Activated CD8-positive, alpha-beta memory T cell treated with anti-CD3 and anti-CD28 coated beads for 1 hour (primary cell): ENCODE measurements around the gene HEATR5A.
"Not testable (repeated sequence)": the region's sequence is repeated elsewhere in the genome, so short reads cannot be mapped to it uniquely, and the experiment has no call there.

Source experiments
- DNase-seq, 2 donors: peaks; one replicate each; pipeline ENCODE4 v3.0.0-alpha.2; 2020; ENCODE audit warnings: low read depth in 1 of 2; ENCODE audit errors: extremely low read depth in 1 of 2

HEATR5A gene

DNA sequence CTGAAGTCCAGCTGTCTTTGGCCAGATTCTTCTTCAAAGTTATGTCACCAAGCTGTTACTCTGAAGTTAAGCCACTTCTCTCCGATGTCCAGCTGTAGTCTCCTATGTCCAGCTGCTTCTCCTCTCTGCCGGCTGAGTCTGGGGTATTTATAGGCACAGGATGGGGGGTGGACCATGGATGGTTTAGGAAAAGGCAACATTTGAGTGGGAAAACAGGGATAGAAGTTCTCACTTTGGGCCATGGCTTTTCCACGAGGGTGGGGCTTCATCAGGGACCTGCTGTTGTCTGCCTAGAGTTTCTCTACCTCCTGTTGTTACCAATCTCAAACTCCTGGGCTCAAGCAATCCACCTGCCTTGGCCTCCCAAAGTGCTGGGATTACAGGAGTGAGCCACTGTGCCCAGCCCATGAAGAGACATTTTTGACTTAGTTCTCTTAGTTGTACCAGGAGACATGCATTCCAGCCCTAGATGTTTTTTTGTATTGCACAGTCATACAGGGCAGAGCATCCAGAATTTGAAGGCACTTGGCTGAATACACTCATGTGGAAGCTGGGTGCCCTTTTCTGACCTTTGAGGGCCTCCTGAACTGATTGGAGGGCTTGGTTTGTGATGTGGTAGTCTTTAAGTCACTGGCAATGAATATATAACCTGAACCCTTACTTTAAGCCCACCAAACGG lies 132.9 kb downstream of the HEATR5A start:
- DNase-seq: no peak

DNA sequence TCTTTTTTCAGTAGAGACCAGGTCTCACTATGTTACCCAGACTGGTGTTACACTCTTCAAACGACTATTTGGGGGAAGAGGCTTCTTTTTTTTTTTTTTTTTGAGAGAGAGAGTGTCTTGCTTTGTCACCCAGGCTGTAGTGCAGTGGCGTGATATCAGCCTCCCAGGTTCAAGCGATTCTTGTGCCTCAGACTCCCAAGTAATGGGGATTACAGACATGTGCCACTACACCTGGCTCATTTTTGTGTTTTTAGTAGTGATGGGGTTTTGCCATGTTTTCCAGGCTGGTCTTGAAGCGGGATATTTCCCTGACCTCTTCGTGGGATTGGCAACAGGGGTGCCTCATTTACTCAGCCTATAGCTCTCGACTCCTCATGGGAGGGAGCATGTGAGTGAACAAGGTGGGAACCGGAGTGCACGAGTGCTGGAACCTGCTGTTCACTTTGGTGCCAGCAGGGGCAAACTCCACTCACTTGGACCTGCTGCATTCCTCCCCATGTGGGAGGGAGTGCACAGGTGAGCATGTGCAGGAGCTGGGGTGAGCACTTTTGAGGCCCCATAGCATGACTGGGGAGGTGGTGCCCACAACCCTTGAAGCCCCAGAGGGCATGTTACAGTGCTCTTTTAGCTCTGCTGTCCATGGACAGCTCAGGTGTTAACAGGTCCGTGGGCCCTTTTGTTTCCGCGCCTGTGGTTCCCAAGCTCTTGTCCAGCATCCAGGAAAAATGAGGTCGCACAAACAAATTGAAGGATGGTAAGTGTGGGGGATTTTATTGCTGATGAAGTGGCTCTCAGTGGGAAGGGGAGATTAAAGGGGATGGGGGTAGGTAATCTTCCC lies 133.7 kb downstream of the HEATR5A start:
- DNase-seq: peak in 1 of 2 donors; percentile 1

DNA sequence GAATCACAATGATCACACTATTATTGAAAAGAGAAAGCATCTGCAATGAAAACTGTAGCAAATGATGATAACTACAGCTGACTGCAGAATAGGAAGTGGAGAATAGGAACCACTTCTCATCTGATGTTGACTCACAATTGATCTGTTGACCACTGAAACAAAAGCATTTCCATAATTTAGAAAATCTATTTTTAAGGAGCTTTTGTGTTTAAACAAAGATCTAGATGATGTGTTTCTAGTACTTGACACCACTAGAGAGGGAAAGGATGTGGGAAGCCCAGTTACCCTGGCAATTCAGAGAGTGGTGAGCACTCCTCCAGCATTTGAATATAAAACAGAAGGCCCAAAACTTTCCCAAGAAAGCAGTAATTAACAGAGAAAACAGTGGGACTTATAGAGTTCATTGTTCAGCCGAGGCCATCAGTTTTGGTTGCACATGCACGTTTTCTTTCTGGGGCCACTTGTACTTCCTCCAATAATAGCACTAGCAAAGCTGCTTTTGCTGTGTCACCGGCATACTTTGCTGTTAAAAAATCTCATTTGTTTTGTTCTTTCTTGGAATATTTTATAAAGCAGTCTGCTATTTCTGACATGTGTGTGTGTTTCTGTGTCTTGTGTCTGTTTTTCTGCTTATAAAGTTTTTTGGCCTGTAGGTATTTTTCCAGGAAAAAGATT lies 136.6 kb downstream of the HEATR5A start:
- DNase-seq: no peak

DNA sequence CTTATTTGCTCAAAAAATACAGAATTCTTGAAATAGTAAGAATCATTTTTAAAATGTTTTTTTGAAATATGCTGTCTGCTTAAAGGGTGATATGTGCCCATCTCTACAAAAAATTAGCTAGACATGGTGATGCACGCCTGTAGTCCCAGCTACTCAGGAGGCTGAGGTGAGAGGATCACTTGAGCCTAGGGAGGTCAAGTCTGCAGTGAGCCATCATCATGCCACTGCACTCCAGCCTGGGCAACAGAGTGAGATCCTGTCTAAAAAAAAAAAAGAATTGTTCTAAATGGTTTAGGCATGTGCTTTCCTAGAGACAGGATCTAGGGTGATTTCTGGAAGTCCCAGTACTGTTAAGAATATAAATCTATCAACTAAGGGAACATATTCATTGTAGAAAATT lies 137.2 kb downstream of the HEATR5A start:
- DNase-seq: no peak

DNA sequence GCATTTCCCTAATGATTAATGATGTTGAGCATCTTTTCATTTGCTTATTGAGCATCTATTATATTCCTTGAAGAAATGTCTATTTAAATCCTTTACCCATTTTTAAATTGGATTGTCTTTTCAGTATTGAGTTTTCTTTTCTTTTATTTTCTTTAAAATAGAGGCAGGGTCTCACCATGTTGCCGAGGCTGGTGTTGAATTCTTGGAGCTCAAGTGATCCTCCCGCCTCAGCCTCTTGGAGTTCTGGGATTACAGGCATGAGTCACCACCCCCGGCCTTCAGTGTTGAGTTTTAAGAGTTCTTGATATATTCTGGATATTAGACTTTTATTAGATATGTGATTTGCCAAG lies 139.5 kb downstream of the HEATR5A start:
- no peak for DNase-seq

DNA sequence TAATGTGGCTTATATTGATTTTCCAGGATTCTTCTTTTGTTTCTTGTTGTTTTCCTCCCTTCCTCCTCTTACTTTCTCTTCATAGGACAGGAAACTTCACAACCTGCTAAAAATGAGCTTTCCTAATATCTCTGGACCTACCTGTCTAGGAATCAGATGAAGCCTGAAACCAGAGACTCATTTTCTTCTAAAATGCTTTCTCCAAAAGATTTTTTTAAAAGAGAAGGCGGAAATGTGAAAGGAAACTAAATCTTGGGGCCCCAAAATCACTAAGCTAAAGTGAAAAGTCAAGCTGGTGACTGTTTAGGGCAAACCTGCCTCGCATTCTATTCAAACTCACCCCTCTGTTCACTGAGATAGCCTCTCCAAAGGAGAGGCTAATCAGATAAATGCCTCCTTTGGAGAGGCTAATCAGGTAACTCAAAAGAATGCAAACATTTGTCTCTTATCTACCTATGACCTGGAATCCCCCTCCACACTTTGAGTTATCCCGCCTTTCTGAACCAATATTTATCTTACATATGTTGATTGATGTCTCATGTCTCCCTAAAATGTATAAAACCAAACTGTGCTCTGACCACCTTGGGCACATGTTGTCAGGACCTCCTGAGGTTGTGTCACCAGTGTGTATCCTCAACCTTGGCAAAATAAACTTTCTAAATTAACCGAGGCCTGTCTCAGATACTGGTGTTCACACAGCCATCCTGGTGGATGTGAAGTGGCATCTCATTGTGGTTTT lies 140.0 kb downstream of the HEATR5A start:
- no peak for DNase-seq

DNA sequence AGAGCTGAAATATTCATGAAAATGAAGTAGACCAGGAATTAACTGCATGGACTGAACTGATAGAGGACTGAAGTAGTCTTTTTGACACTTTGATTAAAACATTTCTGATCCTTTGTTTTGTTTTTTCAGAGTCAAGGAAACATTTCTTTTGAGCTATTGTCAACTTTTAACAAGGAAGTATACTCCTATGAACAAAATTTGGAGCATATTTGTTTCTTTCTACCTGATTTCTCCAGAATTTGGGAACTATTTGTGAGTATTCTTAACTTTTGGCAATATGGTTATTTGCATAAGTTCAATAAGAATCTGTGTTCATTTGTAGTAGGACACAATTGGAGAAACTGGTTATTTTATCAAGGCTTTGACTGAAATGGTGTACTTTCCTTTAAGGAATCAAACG lies 141.5 kb downstream of the HEATR5A start:
- no peak for DNase-seq

DNA sequence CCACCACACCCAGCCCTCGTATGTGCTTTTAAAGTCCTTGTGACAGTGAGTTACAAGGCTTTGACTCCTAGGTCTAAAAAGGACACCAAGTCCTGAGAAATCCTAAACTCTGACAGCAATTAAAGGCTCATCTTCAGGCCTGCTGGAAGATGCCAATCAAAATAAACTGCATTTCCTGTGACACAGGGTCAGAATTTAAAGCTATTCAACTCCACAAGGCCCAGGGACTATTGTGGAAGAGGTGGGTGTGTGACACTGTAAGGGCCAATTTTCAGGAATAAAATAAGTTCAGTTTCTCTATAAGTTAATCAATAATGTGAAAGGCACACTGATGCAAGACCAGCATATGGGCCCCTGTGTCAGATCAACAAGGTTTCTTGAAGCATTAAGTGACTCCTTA lies 143.3 kb downstream of the HEATR5A start:
- no peak for DNase-seq

DNA sequence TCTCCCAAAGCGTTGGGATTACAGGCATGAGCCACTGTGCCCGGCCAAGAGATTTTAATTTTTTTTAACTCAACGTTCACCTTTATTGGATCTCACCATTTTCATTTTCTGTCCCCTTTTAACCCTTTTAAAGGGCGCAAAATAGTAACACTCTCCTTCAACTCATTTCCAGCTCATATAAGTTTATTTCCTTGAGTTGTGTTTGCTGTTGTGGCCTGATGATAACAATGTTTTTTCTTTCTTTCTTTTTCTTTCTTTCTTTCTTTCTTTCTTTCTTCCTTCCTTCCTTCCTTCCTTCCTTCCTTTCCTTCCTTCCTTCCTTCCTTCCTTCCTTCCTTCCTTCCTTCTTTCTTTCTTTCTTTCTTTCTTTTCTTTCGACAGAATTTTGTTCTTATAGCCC lies 143.9 kb downstream of the HEATR5A start:
- not testable (repeated sequence) for DNase-seq

DNA sequence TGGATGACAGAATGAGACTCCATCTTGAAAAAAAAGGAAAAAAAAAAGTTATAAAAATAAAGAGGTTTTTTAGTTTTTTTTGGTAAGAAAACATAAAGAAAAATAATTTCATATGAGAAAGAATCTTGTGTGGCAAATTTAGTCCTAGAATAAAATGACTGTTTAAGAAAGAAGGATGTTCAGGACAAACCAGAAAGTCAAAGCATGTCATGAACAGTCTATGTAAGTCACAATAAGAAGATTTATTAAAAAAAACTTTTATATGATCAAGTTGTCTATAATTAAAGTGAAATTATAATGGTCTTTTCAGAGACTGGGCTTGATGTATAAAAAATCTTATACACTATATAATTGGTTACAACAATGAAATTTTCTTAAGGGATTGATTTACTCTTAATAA lies 144.6 kb downstream of the HEATR5A start:
- no peak for DNase-seq

DNA sequence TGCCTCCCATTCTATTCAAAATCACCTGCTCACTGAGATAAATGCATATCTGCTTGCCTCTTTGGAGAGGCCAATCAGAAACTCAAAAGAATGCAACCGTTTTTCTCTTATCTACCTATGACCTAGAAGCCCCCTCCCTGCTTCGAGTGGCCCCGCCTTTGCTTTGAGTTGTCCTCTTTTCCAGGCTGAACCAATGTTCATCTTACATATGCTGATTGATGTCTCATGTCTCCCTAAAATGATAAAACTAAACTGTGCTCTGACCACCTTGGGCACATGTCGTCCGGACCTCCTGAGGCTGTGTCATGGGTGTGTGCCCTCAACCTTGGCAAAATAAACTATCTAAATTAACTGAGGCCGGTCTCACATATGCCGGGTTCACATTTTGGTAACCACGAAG lies 148.7 kb downstream of the HEATR5A start:
- DNase-seq: no peak

DNA sequence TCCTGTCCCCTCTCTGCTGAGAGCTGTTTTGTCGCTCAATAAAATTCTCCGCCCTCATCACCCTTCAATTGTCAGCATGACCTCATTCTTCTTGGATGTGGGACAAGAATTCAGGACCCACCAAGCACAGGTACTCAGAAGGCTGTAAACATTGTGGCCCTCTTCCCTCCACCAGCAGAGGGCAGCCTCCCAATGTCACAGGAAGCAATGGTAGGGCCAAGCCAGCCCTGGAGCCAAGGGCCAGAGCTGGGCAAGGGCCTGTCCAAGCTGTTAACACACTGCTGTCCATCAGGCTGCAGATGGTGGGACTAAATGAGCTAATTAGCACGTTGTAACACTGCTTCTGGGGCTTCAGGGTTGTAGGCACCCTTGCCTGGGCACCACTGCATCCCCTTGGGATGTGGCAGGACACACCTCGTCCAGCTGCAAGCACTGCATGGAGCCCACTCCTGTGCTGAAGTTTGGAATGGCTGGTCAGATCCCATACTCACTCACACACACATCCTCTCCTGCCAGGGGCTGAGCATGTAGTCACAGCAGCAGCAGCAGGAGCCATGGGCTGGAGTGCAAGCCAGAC lies 150.1 kb downstream of the HEATR5A start:
- no peak for DNase-seq

DNA sequence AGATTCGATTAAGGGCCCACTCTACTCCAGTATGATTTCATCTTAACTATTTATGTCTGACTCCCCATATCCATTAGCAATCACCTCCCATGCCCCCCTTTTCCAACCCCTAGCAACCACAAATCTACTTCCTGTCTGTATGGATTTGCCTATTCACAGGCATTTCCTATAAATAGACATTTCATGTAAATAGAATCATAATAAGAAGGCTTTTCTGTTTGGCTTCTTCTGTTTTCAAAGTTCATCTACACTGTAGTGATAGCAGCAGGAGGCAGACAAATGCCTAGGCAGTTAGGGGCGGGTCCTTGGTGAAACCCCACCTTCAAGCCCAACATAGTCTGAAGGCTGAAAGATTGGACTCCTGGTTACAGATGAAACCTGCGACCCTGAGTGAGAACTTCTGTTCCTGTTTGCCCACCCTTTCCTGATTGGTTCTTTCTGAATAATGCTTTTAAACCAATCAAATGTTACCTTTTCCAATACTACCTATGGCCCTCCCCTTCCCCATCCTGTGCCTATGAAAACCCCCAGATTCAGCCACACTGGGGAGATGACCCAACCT lies 150.6 kb downstream of the HEATR5A start:
- DNase-seq: no peak

DNA sequence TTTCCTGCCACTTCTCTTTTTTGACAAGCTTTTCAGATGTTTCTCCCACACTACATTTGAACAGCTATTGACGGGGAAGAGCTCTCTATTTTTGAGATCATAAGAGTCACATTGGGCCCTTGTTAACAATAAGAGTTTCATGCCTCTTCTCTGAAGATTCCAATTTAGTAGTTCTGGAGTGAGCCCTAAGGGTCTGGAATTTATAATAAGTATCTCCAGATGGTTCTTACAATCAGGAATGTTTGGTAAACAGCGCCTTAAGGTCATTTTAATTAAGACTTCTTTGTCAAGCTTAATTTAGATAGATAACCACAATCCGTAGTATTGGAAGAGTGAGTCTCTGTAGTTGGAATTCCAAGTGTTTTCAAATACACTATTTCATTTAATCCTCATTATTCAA lies 152.1 kb downstream of the HEATR5A start:
- no peak for DNase-seq

DNA sequence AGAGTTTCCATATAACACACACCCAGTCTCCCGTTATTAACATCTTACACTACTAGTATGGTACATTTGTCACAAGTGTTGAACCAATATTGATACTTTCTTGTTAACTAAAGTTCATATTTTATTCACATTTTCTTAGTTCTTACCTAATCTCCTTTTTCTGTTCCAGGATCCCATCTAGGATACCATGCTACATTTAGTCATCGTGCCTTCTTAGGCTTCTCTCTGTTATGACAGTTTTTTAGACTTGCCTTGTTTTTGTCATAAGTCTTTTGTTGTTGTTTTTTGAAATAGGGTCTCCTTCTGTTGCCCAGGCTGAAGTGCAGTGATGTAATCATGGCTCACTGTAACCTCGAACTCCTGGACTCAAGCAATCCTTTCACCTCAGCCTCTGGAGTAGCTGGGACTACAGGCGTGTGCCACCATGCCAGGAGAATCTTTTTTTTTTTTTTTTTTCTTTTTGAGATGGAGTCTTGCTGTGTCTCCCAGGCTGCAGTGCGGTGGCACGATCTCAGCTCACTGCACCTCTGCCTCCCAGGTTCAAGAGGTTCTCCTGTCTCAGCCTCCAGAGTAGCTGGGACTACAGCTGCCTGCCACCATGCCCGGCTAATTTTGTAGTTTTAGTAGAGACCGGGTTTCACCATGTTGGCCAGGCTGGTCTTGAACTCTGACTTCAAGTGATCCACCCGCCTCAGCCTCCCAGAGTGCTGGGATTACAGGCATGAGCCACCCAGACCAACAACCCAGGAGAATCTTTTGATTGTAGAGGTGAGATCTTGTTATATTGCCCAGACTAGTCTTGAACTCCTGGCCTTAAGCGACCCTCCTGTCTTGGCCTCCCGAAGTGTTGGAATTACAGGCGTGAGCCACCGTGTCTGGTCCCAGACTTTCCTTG lies 153.7 kb downstream of the HEATR5A start:
- DNase-seq: no peak

DNA sequence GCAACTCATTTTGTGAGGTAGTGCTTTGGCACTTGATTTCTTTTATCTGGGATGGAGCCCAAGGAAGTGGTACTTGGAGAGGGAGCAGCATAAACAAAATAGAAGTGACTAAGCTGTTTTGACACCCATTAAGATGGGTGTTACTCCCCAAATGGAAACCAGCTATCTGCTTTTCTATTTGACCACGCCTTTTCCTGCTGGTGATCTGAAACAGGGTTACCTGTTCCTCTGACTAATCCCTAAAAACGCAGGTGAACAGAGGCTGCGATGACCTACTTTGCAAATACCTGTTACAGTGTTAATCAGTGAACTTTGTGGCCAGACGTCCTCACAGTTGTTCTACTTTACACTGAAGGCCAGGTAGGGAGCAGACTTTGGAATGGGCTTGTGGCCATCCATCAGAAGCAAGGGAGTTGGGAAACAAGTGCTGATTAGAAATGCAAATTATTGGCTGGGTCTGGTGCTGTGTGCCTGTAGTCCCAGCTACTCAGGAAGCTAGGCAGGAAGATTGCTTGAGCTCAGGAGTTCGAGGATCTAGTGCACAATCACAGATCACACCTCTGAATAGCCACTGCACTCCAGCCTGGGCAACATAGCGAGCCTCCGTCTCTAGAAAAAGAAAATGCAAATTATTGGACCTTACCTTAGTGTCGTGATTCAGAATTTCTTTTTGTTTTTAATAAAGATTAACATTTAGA lies 154.5 kb downstream of the HEATR5A start:
- no peak for DNase-seq

DNA sequence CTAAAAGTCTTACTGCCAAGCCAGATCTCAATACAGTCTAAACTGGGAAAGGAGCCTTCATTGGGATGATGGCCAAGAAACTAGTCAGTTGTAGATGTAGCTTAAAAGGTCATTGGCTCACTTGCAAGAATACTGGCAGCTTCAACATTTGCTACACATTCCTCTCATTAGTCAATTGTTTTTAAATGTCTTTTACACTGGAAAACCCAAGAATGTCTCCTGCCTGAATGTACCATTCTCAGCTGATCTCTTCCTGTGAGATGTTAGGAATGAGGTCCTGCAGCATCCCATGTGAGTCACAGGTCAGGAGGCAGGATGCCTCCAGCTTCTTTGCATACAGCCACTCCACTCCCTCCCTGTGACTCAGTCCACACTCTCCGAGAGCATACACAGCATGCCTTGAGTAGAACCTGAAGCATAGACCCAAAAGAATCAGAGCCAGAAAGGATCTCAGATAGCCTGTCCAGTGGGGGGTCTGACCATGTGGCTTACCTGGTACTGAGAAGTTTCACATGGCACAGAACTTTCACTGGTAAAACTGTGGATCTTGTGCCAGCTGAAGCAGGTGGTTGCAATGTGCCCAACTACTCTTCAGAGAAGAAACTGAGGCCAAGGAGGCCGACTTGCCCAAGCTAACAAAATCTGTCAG lies 156.7 kb downstream of the HEATR5A start:
- DNase-seq: no peak

DNA sequence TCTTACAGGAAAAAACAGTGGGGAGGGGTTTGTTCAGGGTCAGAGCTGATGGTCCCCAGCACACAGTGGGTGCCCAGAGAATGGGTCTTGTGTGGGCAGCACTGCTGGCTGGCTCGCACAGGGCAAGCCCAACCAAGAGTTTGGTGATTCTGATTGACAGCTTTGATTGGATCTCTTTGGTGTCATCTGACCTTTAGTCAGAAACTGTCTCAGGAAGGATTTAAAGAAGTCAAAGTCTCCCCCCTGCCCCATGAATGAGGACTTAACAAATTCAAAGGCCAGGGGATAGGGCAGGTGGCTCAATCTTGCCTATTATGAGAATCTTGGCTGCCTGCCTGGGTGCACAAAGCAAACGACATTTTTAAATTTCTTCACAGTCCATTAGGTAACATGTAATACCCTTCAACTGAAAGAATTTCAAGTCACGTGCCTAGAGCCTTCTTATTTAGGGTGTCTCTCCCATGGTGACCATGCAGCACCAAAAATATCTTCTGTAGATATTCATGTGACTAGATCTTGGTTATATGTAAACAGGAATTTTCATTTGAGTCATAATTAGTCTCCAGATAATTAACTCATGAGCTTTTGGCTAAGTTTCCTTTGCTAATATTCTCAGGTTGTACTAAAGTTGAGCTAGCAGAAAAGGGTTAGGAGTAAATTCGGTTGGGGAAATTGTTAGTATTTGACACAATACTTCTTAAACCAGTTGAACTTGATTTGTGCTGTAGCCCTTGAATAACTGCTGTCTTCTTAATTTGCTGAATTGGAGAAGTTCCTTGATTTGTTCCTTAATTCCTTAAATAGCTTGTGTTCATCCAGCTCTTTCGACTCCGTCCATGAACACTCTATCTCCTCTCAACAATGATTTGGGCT lies 158.3 kb downstream of the HEATR5A start:
- DNase-seq: no peak
